Epithelial cell of proximal tubule (primary cell): ENCODE data around the gene CEP112. TPM values are rescaled to one million over a fixed set of nuclear protein-coding genes. Genes with fewer than 3 reads are reported as not detected.
"Not testable (repeated sequence)": the region's sequence is repeated elsewhere in the genome, so short reads cannot be mapped to it uniquely, and the experiment has no call there.

ENCODE experiments used
- DNase-seq: peaks from one replicate; pipeline ENCODE4 v3.0.0-alpha.2; 2011; ENCODE audit warnings: low read depth
- H3K4me3 ChIP-seq: 2 replicates; pipeline ENCODE4 v1.5.1; 2011; ENCODE audit warnings: low read depth, mild to moderate bottlenecking, low read length
- total RNA-seq: library from RNA; depleted of rRNA; stranded (reverse); fragments of >200 nt; gene quantifications from 2 replicates; pipeline ENCODE4 v1.2.3, GENCODE V29; 2015
- TF ChIP-seq, protein P1 (sequence below): conservative IDR thresholded peaks from 2 replicates; pipeline ENCODE4 v1.5.1; 2012; ENCODE audit warnings: low read depth, mild to moderate bottlenecking, low read length

CEP112 gene
- total RNA-seq, 1 donor from 2014 or later: 4.7 TPM

DNA sequence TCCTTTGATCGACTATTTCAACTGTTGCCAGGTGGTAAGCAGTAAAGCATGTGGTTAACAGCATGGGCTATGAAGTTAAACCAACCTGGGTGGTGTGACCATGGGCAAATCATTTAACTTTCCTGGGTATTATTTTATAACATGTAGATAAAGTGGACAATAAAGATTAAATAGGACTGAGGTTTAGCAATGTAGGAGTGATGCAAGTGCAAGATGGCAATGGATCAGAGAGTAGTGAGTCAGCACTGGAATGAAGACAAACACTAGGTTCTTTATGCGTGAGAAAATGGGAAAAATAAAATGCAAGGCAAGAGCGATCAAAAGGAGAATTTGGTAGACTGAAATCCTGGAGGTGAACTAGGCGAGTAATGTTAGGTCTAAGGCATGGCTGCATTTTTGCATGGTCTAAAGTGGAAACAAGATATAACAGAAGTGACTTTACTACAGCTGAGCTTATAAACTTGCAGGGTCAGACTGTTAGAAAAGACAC is 408.0 kb downstream of the CEP112 start:
- TF ChIP-seq, protein P1, sequence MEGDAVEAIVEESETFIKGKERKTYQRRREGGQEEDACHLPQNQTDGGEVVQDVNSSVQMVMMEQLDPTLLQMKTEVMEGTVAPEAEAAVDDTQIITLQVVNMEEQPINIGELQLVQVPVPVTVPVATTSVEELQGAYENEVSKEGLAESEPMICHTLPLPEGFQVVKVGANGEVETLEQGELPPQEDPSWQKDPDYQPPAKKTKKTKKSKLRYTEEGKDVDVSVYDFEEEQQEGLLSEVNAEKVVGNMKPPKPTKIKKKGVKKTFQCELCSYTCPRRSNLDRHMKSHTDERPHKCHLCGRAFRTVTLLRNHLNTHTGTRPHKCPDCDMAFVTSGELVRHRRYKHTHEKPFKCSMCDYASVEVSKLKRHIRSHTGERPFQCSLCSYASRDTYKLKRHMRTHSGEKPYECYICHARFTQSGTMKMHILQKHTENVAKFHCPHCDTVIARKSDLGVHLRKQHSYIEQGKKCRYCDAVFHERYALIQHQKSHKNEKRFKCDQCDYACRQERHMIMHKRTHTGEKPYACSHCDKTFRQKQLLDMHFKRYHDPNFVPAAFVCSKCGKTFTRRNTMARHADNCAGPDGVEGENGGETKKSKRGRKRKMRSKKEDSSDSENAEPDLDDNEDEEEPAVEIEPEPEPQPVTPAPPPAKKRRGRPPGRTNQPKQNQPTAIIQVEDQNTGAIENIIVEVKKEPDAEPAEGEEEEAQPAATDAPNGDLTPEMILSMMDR: no peak
- H3K4me3 ChIP-seq: no peak overlapping the region
- peak; percentile 94 for DNase-seq

DNA sequence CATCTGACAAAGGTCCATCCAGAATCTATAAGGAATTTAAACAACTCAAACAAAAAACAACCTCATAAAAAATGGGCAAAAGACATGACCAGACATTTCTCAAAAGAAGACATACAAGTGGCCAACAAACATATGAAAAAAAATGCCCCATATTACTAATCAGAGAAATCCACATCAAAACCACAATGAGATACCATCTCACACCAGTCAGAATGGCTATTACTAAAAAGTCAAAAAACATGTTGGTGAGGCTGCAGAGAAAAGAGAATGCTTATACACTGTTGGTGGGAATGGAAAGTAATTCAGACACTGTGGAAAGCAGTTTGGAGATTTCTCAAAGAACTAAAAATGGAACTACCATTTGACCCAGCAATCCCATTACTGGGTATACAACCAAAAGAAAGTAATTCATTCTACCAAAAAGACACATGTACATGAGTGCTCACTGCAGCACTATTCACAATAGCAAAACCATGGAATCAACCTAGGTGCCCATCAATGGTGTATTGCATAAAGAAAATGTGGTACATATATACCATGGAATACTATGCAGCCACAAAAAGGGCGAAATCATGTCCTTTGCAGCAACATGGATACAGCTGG is 409.7 kb downstream of the CEP112 start:
- H3K4me3 ChIP-seq, DNase-seq: not testable (repeated sequence)

DNA sequence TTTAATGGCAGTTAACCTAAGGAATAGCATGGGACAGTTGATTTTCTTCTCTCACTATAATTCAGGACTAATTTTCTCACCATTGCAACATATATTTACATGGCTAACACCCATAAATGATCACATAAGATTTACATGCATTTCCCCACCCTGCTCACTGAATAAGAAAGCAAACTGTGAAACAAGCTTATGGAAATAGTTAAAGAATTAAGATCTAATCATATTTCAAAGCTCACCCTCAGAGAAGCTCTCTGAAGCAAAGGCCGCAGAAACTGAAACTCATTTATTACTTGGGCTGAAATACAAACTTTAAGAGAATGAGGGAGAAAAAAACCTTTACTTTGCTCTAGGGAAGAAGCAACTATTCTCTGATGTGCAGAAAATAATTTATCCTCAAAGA is 411.8 kb downstream of the CEP112 start:
- H3K4me3 ChIP-seq: no peak overlapping the region
- TF ChIP-seq, protein P1: no peak
- DNase-seq: no peak

DNA sequence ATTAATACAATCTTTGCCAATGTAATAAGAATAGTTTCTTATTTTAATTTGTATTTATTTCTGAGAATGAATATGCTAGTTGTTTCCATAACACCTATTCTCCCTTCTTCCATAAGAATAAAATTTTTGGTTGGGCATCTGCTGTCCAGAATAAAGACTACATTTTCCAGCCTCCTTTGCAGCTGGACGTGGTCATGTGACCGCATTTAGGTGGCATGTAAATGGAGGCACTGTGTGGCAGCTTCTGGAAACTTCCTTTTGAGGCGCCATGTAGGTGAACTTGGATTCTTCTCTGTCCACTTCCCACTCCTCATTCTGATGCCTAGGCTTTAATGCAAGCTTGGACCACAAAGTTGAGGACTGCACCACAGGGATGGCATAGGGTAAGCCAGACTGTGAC is 415.0 kb downstream of the CEP112 start:
- DNase-seq: no peak
- no peak overlapping the region for H3K4me3 ChIP-seq
- TF ChIP-seq, protein P1: no peak

DNA sequence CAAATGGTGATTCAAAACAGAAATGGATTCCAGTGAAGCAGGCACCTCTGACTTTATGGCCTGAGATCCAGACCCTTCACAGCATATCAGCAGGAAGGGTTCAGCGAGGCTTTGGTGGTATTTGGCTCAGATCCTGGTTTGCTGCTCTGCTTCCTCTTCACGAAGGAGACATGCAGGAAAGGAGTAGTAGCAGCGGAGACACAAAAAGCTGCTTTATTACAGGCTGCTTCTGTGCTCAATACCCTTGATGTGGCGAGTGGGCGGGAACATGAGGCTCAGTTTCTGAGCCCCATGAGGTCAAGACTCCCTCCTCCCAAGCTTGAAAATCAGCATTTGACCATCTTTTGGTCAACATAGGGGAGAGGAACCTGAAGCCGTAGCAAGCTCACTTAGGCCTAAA is 417.1 kb downstream of the CEP112 start:
- TF ChIP-seq, protein P1: no peak
- no peak for DNase-seq
- no peak overlapping the region for H3K4me3 ChIP-seq

DNA sequence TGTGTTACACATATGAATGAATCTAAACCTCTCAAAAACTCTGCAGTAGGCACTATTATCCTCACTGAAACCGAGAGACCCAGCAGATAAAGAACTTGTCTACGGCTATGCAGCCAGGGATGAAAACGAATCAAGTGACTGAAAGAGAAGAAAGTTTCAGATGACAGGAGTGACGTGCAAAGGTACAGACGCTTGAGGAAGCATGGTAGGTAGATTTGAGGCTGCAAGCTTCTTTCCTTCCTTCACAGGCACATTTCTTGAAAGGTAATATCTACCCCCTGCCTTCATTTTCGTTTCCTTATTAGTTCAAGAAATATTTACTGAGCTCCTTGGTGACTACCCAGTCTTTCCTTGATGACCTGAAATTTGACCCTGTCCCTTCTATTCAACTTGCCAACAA is 418.9 kb downstream of the CEP112 start:
- TF ChIP-seq, protein P1: no peak
- H3K4me3 ChIP-seq: no peak overlapping the region
- no peak for DNase-seq

DNA sequence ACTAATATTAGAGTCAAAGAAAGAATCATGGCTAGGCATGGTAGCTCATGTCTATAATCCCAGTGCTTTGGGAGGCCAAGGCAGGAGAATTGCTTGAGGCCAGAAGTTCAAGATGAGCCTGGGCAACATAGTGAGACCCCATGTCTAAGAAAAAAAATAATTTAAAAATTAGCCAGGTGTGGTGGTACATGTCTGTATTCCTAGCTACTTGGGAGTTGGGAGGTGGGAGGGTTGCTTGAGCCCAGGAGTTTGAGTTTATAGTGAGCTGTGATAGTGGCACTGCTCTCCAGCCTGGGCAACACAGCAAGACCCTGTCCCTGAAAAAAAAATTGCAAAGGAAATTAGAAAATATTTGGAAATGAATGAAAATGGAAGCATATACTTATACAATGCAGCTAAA is 420.2 kb downstream of the CEP112 start:
- TF ChIP-seq, protein P1: no peak
- no peak overlapping the region for H3K4me3 ChIP-seq
- no peak for DNase-seq
